B cell (primary cell): ENCODE measurements around the gene LIX1. TPM values are rescaled to one million over a fixed set of nuclear protein-coding genes. Genes with fewer than 3 reads are reported as not detected.

Experiments used
- ATAC-seq: fragments of 200-7000 bp; cut with Tn5 transposase; one replicate; pipeline ENCODE4 v1.10.0; 2021; ENCODE audit warnings: low read depth, mild to moderate bottlenecking, moderate number of reproducible peaks, moderate library complexity
- CTCF ChIA-PET: fragments of 350-600 bp; sonication (Branson Sonifier 250); formaldehyde crosslinking; loops from one replicate; lab custom pipeline; 2021; ENCODE audit warnings: antibody characterized with exemption, inconsistent platforms; lab: Charles Lee
- POLR2A ChIA-PET: fragments of 350-600 bp; sonication (Branson Sonifier 250); formaldehyde crosslinking; loops from one replicate; lab custom pipeline; 2021; ENCODE audit warnings: antibody characterized with exemption; lab: Charles Lee
- DNase-seq: peaks from one replicate; pipeline ENCODE4 v3.0.0; 2013
- H2AFZ ChIP-seq: 2 replicates; pipeline ENCODE4 v1.6.1; 2012; ENCODE audit warnings: mild to moderate bottlenecking, low read depth, low read length; ENCODE audit not compliant: insufficient read depth, poor library complexity, severe bottlenecking
- H3K27ac ChIP-seq, 2 donors: 1 replicate in 1 of 2; 2 replicates in 1 of 2; pipeline ENCODE4 v1.5.1; 2012 to 2013; ENCODE audit warnings: low read length in 2 of 2, mild to moderate bottlenecking in 2 of 2, moderate library complexity in 1 of 2
- H3K27me3 ChIP-seq, 4 experiments: fragments of 200-600 bp in 1 of 4; sonication (generic) in 1 of 4; replicated peaks in 1 of 4; 1 replicate in 2 of 4; 2 replicates in 2 of 4; pipeline versions ENCODE4 v1.6.1 to v1.7.0; 2013 to 2016; ENCODE audit warnings: low read length in 3 of 4, mild to moderate bottlenecking in 2 of 4, mixed read lengths in 1 of 4, moderate library complexity in 1 of 4; ENCODE audit not compliant: insufficient read depth in 4 of 4, control insufficient read depth in 3 of 4; ENCODE audit errors: control extremely low read depth in 1 of 4
- H3K36me3 ChIP-seq, 2 experiments: replicated peaks in 1 of 2; 1 replicate in 1 of 2; 2 replicates in 1 of 2; pipeline versions ENCODE4 v1.6.1 to v1.7.1; 2013; ENCODE audit warnings: low read length in 1 of 2; ENCODE audit not compliant: insufficient read depth in 2 of 2, control insufficient read depth in 1 of 2; ENCODE audit errors: control extremely low read depth in 1 of 2, extremely low read depth in 1 of 2
- H3K4me1 ChIP-seq, 2 donors: fragments of 200-600 bp in 1 of 2; sonication (generic) in 1 of 2; 1 replicate in 1 of 2; 2 replicates in 1 of 2; pipeline versions ENCODE4 v1.5.1 to v1.6.1; 2013 to 2017; ENCODE audit warnings: low read length in 2 of 2; ENCODE audit not compliant: control insufficient read depth in 2 of 2, insufficient read depth in 2 of 2
- H3K4me2 ChIP-seq: replicated peaks from 2 replicates; pipeline ENCODE3; 2012; ENCODE audit warnings: mild to moderate bottlenecking, low read depth, low read length; ENCODE audit not compliant: poor library complexity, severe bottlenecking
- H3K4me3 ChIP-seq, 5 experiments: fragments of 200-600 bp in 1 of 5; sonication (generic) in 1 of 5; 1 replicate in 3 of 5; 2 replicates in 2 of 5; pipeline versions ENCODE4 v1.5.1 to v1.7.0; 2011 to 2016; ENCODE audit warnings: low read length in 4 of 5, mild to moderate bottlenecking in 4 of 5, low read depth in 2 of 5, control low read depth in 1 of 5, moderate library complexity in 1 of 5; ENCODE audit not compliant: insufficient read depth in 1 of 5; ENCODE audit errors: control extremely low read depth in 1 of 5, extremely low read depth in 1 of 5
- H3K79me2 ChIP-seq: fragments of 200-600 bp; sonication (generic); one replicate; pipeline ENCODE4 v1.6.0; 2016; ENCODE audit warnings: low read length; ENCODE audit not compliant: control insufficient read depth, insufficient read depth
- H3K9ac ChIP-seq: fragments of 200-600 bp; sonication (generic); 2 replicates; pipeline ENCODE4 v1.6.1; 2017; ENCODE audit warnings: mild to moderate bottlenecking, low read length, moderate library complexity
- H3K9me3 ChIP-seq, 3 donors: one replicate each; pipeline versions ENCODE4 v1.6.1 to v1.7.1; 2013; ENCODE audit warnings: low read length in 2 of 3; ENCODE audit not compliant: control insufficient read depth in 2 of 3, insufficient read depth in 1 of 3; ENCODE audit errors: control extremely low read depth in 1 of 3
- H4K20me1 ChIP-seq: 2 replicates; pipeline ENCODE4 v1.6.0; 2012; ENCODE audit warnings: mild to moderate bottlenecking, low read length; ENCODE audit not compliant: insufficient read depth, control insufficient read depth, poor library complexity, severe bottlenecking
- H3K27ac Mint-ChIP-seq: one replicate; pipeline ENCODE4 v1.8.0; 2021; ENCODE audit warnings: mixed read lengths
- H3K27me3 Mint-ChIP-seq: one replicate; pipeline ENCODE4 v1.8.0; 2021; ENCODE audit warnings: mixed read lengths
- H3K4me1 Mint-ChIP-seq: one replicate; pipeline ENCODE4 v1.8.0; 2021; ENCODE audit warnings: mixed read lengths
- H3K4me3 Mint-ChIP-seq: one replicate; pipeline ENCODE4 v1.8.0; 2021; ENCODE audit warnings: mixed read lengths
- H3K9me3 Mint-ChIP-seq: one replicate; pipeline ENCODE4 v1.8.0; 2022; ENCODE audit warnings: mixed read lengths; ENCODE audit not compliant: insufficient read depth
- CTCF ChIP-seq: fragments of 200-600 bp; IDR thresholded peaks from one replicate; pipeline ENCODE4 v1.8.0; 2022; ENCODE audit warnings: antibody characterized with exemption, mild to moderate bottlenecking
- EZH2 ChIP-seq: IDR thresholded peaks from 2 replicates; pipeline ENCODE4 v1.6.1; 2012; ENCODE audit warnings: borderline replicate concordance, low read depth, mild to moderate bottlenecking, moderate library complexity, low read length; ENCODE audit not compliant: insufficient read depth, poor library complexity, severe bottlenecking
- WGBS: methylation state at CpG from one replicate; pipeline ENCODE4 v1.1.5; 2013; ENCODE audit warnings: missing lambda C conversion rate; ENCODE audit not compliant: insufficient coverage; 5-methylcytosine and 5-hydroxymethylcytosine counted together
- intact Hi-C: fragments of 100-400 bp; cut with micrococcal nuclease; formaldehyde crosslinking; loops from one replicate; pipeline ENCODE4 v1.10.0; 2022
- polyA plus RNA-seq: library from polyadenylated mRNA; depleted of rRNA; stranded (reverse); fragments of >200 nt; gene quantifications from 2 replicates; pipeline ENCODE4 v1.2.3, GENCODE V29; 2012
- total RNA-seq, 2 donors: library from RNA; stranded (reverse); fragments of 120-200 nt in 1 of 2; gene quantifications; 1 replicate in 1 of 2; 2 replicates in 1 of 2; pipeline versions ENCODE4 v1.2.3 to v1.2.4, GENCODE V29; 2013 to 2022

LIX1 gene
- total and polyA plus RNA-seq, 2 donors (not counting 1 experiment from before 2014, with no cell fraction given), result not detected

- ChIA-PET CTCF (interaction anchor here (0.7 kb wide), 1 partner anchor 18 kb away, joined by 5 read pairs; no protein-coding TSS in a partner anchor), POLR2A (no interaction called here)
- no peaks in the 10 kb centered on the region for H3K9me3 ChIP-seq
- Mint-ChIP-seq H3K27ac (no peak overlapping the region), H3K4me3 (no peak overlapping the region), H3K9me3 (no peaks in the 10 kb centered on the region), H3K4me1 (peaks cover 34% of the 10 kb centered on the region), H3K27me3 (peaks cover 8% of the 10 kb centered on the region)
- peaks cover 0 to 3% of the 10 kb centered on the region in 2 experiments for H3K36me3 ChIP-seq
- peaks cover 36% of the 10 kb centered on the region for H3K79me2 ChIP-seq
- H3K4me3 ChIP-seq, result no peak overlapping the region
- no peak overlapping the region for H3K27ac ChIP-seq
- peaks cover 33 to 34% of the 10 kb centered on the region in 2 donors for H3K4me1 ChIP-seq
- H3K27me3 ChIP-seq, result no peaks in the 10 kb centered on the region
- no peak for TF ChIP-seq CTCF
- TF ChIP-seq EZH2, result no peak
- DNase-seq (no peak), ATAC-seq (no peak)
- intact Hi-C loops, result no loop called here
- no peak overlapping the region for H3K4me2 ChIP-seq
- H3K9ac ChIP-seq, result no peak overlapping the region
- no peak overlapping the region for H2AFZ ChIP-seq
- WGBS, result 72% methylated on average over 5 of the region's 8 CpGs
- H4K20me1 ChIP-seq, result no peaks in the 10 kb centered on the region
Measured at GRCh38 chr5:97071101-97071500, 71.3 kb downstream of the LIX1 start.

GRCh38 chr5:97070234-97070633 lies 72.2 kb downstream of the LIX1 start:
- intact Hi-C loops, result no loop called here

More at GRCh38 chr5:97070234-97070633, 72.2 kb downstream of the LIX1 start:
- Mint-ChIP-seq H3K27ac (no peak overlapping the region), H3K4me1 (peaks cover 27% of the 10 kb centered on the region), H3K27me3 (peaks cover 8% of the 10 kb centered on the region), H3K4me3 (no peak overlapping the region), H3K9me3 (no peaks in the 10 kb centered on the region)
- no peak for ATAC-seq
- no peak for TF ChIP-seq EZH2
- no peak for TF ChIP-seq CTCF
- Histone ChIP-seq H3K9me3 (no peaks in the 10 kb centered on the region), H3K27me3 (no peaks in the 10 kb centered on the region), H3K36me3 (no peaks in the 10 kb centered on the region), H2AFZ (no peak overlapping the region), H3K27ac (no peak overlapping the region), H4K20me1 (no peaks in the 10 kb centered on the region), H3K4me3 (no peak overlapping the region), H3K9ac (no peak overlapping the region), H3K79me2 (peaks cover 27% of the 10 kb centered on the region), H3K4me2 (no peak overlapping the region), H3K4me1 (peaks cover 24 to 26% of the 10 kb centered on the region in 2 donors)
- CTCF ChIA-PET, result interaction anchor here (0.6 kb wide), 1 partner anchor 1759 kb away, joined by 3 read pairs; no protein-coding TSS in a partner anchor
- no peak for DNase-seq
- POLR2A ChIA-PET, result no interaction called here
